AG04450 (cell line): Measurements from ENCODE around the gene CLCN2. TPM values are rescaled to one million over a fixed set of nuclear protein-coding genes. Genes with fewer than 3 reads are reported as not detected.

Experiments
- CTCF ChIA-PET: fragments of 300-600, 350-600 bp; formaldehyde crosslinking; extraction: SDS; loops from one replicate; lab custom pipeline; 2022; ENCODE audit warnings: antibody characterized with exemption, inconsistent platforms; lab: Charles Lee
- POLR2A ChIA-PET: fragments of 350-600 bp; formaldehyde crosslinking; extraction: SDS; loops from one replicate; lab custom pipeline; 2021; ENCODE audit warnings: antibody characterized with exemption, inconsistent platforms; lab: Yijun Ruan, JAX
- DNase-seq: peaks from one replicate; pipeline ENCODE4 v3.0.0-alpha.2; 2011; ENCODE audit warnings: low read depth, low spot score
- H3K27ac ChIP-seq: one replicate; pipeline ENCODE4 v1.5.1; 2012; ENCODE audit warnings: low read depth, low read length, control low read depth
- H3K27me3 ChIP-seq: one replicate; pipeline ENCODE4 v1.6.0; 2012; ENCODE audit warnings: low read length; ENCODE audit not compliant: control insufficient read depth, insufficient read depth
- H3K4me3 ChIP-seq: 2 replicates; pipeline ENCODE4 v1.5.1; 2011; ENCODE audit warnings: mild to moderate bottlenecking, low read depth, low read length, control low read depth
- H3K9me3 ChIP-seq: 2 replicates; pipeline ENCODE4 v1.5.1; 2012; ENCODE audit warnings: low read length; ENCODE audit not compliant: control insufficient read depth, insufficient read depth
- polyA plus RNA-seq: library from polyadenylated mRNA; depleted of rRNA; stranded (reverse); fragments of >200 nt; gene quantifications from 2 replicates; pipeline ENCODE4 v1.2.3, GENCODE V29; 2011
- TF ChIP-seq, protein P1 (sequence below): IDR thresholded peaks from 2 replicates; pipeline ENCODE4 v1.5.1; 2011; ENCODE audit warnings: low read depth, low read length, control low read depth, inconsistent platforms

The CLCN2 gene
- polyA plus RNA-seq, 1 experiment = 1.7 TPM

DNA sequence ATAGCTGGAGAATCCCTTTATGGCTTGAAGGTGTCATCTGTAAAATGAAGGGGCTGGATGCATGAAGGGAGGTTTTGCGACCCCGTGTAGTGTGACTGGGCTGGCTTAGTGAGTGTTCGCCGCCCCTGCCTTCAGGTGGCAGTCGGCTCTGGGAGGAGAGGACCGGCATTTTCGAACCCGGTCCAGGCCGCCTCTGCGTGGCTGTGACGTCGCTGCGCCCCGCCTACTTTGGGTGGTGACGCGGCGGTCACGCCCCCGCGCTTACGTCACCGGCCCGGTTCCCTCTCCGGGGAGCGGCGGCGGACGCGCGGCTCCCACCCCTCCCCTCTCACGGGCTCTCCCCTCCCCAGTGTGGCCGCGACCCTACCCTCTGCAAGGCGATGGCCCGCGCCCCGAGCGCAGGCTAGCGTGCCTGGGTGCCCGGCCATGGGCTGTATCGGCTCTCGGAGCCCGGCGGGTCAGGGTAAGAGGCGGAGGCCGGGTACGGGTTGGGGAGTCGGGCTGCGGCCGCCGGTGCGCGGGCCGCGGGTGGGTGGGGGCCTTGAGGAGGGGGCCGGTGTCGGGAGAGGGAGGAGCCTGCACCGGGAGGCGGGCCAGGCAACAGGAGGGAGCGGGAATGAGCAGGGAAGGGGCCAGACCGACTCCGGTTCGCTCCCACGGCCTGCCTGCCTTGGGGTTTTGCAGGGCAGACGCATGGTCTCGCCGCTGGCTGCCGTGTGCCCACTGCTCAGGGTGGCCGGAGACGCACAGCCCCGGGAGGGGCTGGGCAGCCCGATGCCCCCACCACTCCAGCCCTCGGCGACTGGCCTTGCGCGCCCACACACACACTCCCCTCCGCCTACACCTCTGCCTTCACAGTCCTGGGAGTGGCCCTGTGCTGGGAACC lies 25.5 kb downstream of the CLCN2 start:
- H3K27ac ChIP-seq = peak overlapping the region; percentile 92
- no peak for DNase-seq
- H3K4me3 ChIP-seq = peak overlapping the region; percentile 69
- H3K9me3 ChIP-seq = no peaks in the 10 kb centered on the region; the same call in 1 of the 2 replicates
- TF ChIP-seq, protein P1, sequence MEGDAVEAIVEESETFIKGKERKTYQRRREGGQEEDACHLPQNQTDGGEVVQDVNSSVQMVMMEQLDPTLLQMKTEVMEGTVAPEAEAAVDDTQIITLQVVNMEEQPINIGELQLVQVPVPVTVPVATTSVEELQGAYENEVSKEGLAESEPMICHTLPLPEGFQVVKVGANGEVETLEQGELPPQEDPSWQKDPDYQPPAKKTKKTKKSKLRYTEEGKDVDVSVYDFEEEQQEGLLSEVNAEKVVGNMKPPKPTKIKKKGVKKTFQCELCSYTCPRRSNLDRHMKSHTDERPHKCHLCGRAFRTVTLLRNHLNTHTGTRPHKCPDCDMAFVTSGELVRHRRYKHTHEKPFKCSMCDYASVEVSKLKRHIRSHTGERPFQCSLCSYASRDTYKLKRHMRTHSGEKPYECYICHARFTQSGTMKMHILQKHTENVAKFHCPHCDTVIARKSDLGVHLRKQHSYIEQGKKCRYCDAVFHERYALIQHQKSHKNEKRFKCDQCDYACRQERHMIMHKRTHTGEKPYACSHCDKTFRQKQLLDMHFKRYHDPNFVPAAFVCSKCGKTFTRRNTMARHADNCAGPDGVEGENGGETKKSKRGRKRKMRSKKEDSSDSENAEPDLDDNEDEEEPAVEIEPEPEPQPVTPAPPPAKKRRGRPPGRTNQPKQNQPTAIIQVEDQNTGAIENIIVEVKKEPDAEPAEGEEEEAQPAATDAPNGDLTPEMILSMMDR = no peak
- no peaks in the 10 kb centered on the region for H3K27me3 ChIP-seq
- POLR2A ChIA-PET = interaction anchor here (0.6 to 1.2 kb wide), 3 partner anchors 9 to 22 kb away, joined by 3 read pairs; no protein-coding TSS in a partner anchor
- CTCF ChIA-PET = no interaction called here

DNA sequence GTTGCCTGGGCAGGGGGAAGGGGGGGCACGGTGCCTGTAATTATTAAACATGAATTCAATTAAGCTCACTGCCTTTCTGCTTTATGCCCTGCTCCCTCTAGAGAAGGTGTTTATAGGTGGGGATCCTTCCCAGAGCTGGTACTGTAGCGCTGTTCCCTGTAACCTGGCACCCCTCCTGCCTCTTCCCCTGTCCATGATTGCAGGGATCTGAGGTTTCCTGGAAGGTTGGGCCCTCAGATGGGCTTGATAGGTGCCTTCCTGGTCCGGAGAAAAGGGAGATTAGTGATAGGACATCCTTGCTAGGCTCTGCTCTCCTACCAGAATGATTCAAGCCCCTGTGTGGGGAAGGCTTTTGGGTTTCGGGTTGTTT lies 26.1 kb downstream of the CLCN2 start:
- ChIA-PET CTCF (no interaction called here), POLR2A (interaction anchor here (0.6 to 0.7 kb wide), 2 partner anchors 15 to 22 kb away, joined by 3 read pairs; no protein-coding TSS in a partner anchor)
- no peak for DNase-seq
- no peaks in the 10 kb centered on the region; the same call in 1 of the 2 replicates for H3K9me3 ChIP-seq
- peak overlapping the region; percentile 92 for H3K27ac ChIP-seq
- TF ChIP-seq, protein P1 = no peak
- peak overlapping the region; percentile 69 for H3K4me3 ChIP-seq
- H3K27me3 ChIP-seq = no peaks in the 10 kb centered on the region

DNA sequence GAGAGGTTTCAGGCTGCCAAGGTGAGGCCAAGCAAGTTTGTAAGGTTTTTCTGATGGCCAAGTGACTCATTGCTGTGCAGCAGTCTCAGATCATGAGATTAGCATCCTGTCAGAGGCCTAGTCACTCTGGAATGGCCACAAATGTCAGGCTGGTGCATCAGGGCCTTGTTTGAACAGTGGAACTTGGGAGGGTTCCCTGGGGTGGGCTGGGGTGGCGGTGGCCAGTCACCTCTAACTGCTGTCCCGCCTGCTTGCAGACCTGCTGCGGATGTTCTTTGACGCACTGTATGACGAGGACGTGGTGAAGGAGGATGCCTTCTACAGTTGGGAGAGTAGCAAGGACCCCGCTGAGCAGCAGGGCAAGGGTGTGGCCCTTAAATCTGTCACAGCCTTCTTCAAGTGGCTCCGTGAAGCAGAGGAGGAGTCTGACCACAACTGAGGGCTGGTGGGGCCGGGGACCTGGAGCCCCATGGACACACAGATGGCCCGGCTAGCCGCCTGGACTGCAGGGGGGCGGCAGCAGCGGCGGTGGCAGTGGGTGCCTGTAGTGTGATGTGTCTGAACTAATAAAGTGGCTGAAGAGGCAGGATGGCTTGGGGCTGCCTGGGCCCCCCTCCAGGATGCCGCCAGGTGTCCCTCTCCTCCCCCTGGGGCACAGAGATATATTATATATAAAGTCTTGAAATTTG lies 26.8 kb downstream of the CLCN2 start:
- CTCF ChIA-PET = no interaction called here
- H3K9me3 ChIP-seq = no peaks in the 10 kb centered on the region; the same call in 1 of the 2 replicates
- no peak overlapping the region for H3K4me3 ChIP-seq
- H3K27me3 ChIP-seq = no peaks in the 10 kb centered on the region
- H3K27ac ChIP-seq = peak overlapping the region; percentile 92
- POLR2A ChIA-PET = interaction anchor here (1.0 kb wide), 1 partner anchor 14 kb away, joined by 3 read pairs; no protein-coding TSS in a partner anchor
- TF ChIP-seq, protein P1 = no peak
- no peak for DNase-seq

DNA sequence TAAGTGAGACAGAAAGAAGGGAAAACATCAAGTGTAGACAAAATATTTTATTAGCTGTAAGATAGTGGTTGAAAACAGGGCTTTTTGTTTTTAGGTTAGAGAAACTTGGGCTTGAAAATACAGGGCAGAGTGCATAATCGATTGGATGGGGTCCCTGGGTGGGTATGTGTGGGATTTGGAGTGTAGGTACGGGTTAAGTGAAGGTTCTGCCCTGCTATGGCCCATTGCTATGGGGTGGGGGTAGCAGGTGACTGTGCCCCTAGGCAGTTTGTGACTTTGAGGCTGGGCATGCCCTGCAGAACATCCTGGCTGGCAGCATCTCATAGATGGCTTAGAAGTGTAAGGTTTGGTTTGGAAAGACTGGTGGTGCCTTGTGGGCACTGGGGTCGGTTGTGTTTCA lies 27.7 kb downstream of the CLCN2 start:
- H3K9me3 ChIP-seq = no peaks in the 10 kb centered on the region; the same call in 1 of the 2 replicates
- no peak for DNase-seq
- H3K27ac ChIP-seq = peak overlapping the region; percentile 34
- H3K4me3 ChIP-seq = no peak overlapping the region
- ChIA-PET CTCF (no interaction called here), POLR2A (interaction anchor here (1.0 kb wide), 1 partner anchor 14 kb away, joined by 3 read pairs; no protein-coding TSS in a partner anchor)
- TF ChIP-seq, protein P1 = no peak
- H3K27me3 ChIP-seq = no peaks in the 10 kb centered on the region
